GM06990 (cell line): ENCODE data around the gene MAML3.

Experiments
- DNase-seq: peaks from one replicate; pipeline ENCODE4 v3.0.0-alpha.2; 2011; ENCODE audit not compliant: insufficient read length; ENCODE audit errors: extremely low read depth
- H3K27me3 ChIP-seq: replicated peaks from 2 replicates; pipeline ENCODE4 v1.6.0; 2011; ENCODE audit warnings: low read length; ENCODE audit not compliant: control insufficient read depth, insufficient read depth
- H3K36me3 ChIP-seq: 2 replicates; pipeline ENCODE4 v1.5.1; 2011; ENCODE audit warnings: low read length; ENCODE audit not compliant: control insufficient read depth, insufficient read depth
- H3K4me3 ChIP-seq: replicated peaks from 2 replicates; pipeline ENCODE4 v1.5.1; 2011; ENCODE audit warnings: low read depth, mild to moderate bottlenecking, control low read depth, low read length
- CTCF ChIP-seq: IDR thresholded peaks from 2 replicates; pipeline ENCODE4 v1.5.1; 2011; ENCODE audit warnings: low read length, control low read depth, mild to moderate bottlenecking, inconsistent platforms; ENCODE audit not compliant: insufficient read depth, poor library complexity, severe bottlenecking

Gene MAML3

DNA sequence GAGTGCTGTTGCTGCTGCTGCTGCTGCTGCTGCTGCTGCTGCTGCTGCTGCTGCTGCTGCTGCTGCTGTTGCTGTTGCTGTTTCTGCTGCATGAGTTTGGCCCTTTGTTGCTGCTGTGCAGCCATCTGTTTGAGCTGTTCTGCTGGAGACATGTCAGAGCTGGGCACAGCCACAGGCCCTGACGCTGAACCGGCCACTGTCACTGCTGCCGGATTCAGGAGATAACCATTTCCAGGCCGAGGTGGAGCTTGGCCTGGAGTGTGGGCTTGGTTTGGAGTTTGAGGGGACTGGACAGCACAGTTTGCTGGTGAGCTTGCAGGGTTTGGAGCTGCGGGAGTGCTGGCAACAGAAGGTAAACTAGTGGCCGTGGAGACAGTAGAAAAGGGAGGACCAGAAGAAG is 264.1 kb downstream of the MAML3 start:
- no peak for TF ChIP-seq CTCF
- H3K36me3 ChIP-seq = no peaks in the 10 kb centered on the region
- no peak for DNase-seq
- no peak overlapping the region for H3K4me3 ChIP-seq
- no peaks in the 10 kb centered on the region for H3K27me3 ChIP-seq

DNA sequence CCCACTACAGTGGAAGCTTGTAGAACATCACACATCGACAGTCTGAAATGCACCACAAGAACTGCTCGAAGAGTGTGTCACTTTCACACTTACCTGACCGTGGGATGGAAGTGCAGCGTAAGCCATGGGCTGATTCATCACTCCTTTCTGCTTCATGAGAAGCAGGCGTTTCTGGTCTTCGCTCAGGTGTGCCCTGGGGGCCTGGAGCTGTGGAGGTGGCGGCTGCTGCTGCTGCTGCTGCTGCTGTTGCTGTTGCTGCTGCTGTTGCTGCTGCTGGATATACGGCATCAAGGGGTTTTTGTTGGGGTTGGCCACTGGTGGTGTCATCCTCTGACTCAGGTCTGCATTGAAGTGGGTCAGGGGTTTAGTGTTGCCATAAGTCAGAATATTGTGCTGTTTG is 264.7 kb downstream of the MAML3 start:
- H3K4me3 ChIP-seq = no peak overlapping the region
- H3K36me3 ChIP-seq = no peaks in the 10 kb centered on the region
- no peak for TF ChIP-seq CTCF
- no peak for DNase-seq
- no peaks in the 10 kb centered on the region for H3K27me3 ChIP-seq

- H3K4me3 ChIP-seq = no peak overlapping the region
- DNase-seq = peak; percentile 49
- no peaks in the 10 kb centered on the region for H3K36me3 ChIP-seq
- TF ChIP-seq CTCF = no peak
- no peaks in the 10 kb centered on the region for H3K27me3 ChIP-seq
Measured at GRCh38 chr4:139887962-139888735, 265.8 kb downstream of the MAML3 start.

DNA sequence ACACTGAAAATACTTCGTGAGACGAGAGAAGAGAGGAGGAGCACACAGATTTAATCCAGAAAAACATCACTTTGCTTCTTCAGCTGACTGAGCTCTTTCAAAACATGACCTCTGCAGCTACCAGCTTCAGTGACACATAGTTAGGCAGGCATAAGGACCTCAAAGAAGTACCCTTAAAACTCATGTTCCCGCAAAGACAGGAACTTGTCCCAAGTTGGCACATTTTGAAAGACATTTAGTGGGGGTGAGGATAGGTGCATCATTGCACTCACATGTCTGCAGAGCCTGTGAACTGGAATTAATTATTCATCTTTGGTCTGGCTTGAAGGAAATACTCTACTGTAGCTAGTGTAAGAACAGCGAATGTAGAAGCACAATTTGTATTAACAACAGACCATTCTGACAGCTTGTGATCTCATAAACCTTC is 266.6 kb downstream of the MAML3 start:
- no peak for DNase-seq
- TF ChIP-seq CTCF = no peak
- no peaks in the 10 kb centered on the region for H3K36me3 ChIP-seq
- no peak overlapping the region for H3K4me3 ChIP-seq
- no peaks in the 10 kb centered on the region for H3K27me3 ChIP-seq

DNA sequence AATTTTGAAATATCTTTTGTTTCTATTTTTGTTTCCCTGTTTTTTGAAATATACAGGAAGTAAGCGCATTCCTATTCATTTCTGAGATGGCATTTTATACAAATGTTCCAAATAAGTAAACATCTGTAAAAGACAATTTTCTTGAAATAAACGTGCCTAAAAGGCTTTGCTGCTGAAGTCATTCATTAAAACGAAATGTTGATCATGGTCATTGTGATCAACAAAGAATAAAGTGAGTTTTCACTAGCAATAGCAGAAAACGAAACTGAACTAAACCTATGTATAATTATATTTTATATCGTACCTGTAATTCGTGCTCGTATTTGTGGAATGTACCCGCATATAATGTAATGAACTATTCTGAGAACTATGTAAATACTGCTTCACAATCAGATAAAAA is 267.2 kb downstream of the MAML3 start:
- Histone ChIP-seq H3K36me3 (no peaks in the 10 kb centered on the region), H3K4me3 (no peak overlapping the region), H3K27me3 (no peaks in the 10 kb centered on the region)
- DNase-seq = no peak
- TF ChIP-seq CTCF = no peak
